ENCODE measurements around the gene GDPD2.

DNA sequence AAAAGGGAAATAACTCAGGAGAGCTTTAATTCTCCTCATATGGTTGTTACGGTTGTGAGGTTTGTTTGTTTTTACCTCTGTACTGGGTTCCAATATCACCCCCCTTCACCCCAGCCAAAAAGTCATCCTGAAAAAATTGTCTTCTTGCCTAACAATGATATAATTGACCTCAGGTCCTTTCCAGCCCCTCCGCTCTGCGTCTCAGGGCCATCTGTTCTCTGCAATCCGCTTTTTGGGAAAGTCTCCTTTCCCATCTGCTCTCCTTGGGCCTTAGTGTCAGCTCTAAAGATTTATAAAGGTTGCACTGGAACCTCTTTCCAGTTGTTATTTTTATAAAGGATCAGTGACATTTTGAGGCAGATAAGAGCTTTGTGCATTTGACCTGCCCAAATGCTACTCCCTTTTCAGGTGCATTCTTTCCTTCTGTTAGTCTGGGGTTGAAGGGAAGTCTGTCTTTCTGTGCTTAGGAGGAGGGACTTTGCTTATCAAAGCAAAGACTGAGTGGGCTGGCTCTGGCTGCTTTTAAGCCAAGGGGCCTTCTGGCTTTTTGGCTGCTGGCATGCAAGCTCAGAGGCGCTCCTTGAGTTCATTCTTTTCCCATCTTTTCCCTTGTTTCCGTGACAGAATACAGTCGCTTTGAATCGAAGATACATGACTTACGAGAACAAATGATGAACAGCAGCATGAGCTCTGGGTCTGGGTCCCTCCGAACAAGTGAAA is 55.6 kb downstream of the GDPD2 start:
- no peak for TF ChIP-seq POLR2A (IDR thresholded peaks at IDR 0.05; ENCODE audit: low read depth, low read length)
- no peak for TF ChIP-seq POLR2AphosphoS5 (IDR thresholded peaks at IDR 0.05; ENCODE audit: low read depth, low read length)
- no peak for TF ChIP-seq TAF1 (IDR thresholded peaks at IDR 0.05; ENCODE audit: borderline replicate concordance, low read depth, low read length)
